Endodermal cell (in vitro differentiated cells): ENCODE data around the gene CTSL. TPM values are rescaled to one million over a fixed set of nuclear protein-coding genes. Genes with fewer than 3 reads are reported as not detected.
A peak's percentile ranks its signal among the peaks of the same experiment; 100 is the strongest.

Experiments used
- DNase-seq: peaks from one replicate; pipeline ENCODE4 v3.0.0-alpha.2; 2017
- H3K27ac ChIP-seq: 2 replicates; pipeline ENCODE4 v1.5.1; 2013; ENCODE audit warnings: mild to moderate bottlenecking, low read depth, low read length, moderate library complexity
- H3K27me3 ChIP-seq: 2 replicates; pipeline ENCODE4 v1.6.1; 2013; ENCODE audit warnings: mild to moderate bottlenecking, low read length, moderate library complexity; ENCODE audit not compliant: insufficient read depth, control insufficient read depth, poor library complexity, severe bottlenecking
- H3K36me3 ChIP-seq: 2 replicates; pipeline ENCODE4 v1.7.0; 2013; ENCODE audit warnings: mild to moderate bottlenecking, low read length, moderate library complexity; ENCODE audit not compliant: control insufficient read depth, insufficient read depth
- H3K4me1 ChIP-seq: one replicate; pipeline ENCODE4 v1.7.0; 2013; ENCODE audit warnings: low read length; ENCODE audit not compliant: control insufficient read depth, insufficient read depth
- H3K4me3 ChIP-seq: 2 replicates; pipeline ENCODE4 v1.5.1; 2013; ENCODE audit warnings: mild to moderate bottlenecking, low read length, moderate library complexity
- H3K9ac ChIP-seq: 2 replicates; pipeline ENCODE4 v1.6.1; 2013; ENCODE audit warnings: mild to moderate bottlenecking, low read length, moderate library complexity; ENCODE audit not compliant: poor library complexity, severe bottlenecking; ENCODE audit errors: extremely low read depth
- H3K9me3 ChIP-seq: 2 replicates; pipeline ENCODE4 v1.6.1; 2013; ENCODE audit warnings: mild to moderate bottlenecking, low read length, moderate library complexity; ENCODE audit not compliant: control insufficient read depth
- H3K27ac Mint-ChIP-seq: 2 replicates; pipeline ENCODE4 v1.8.0; 2020; ENCODE audit warnings: mixed read lengths
- H3K27me3 Mint-ChIP-seq: 2 replicates; pipeline ENCODE4 v1.8.0; 2021; ENCODE audit warnings: mild to moderate bottlenecking, mixed read lengths; ENCODE audit not compliant: insufficient read depth
- H3K36me3 Mint-ChIP-seq: 2 replicates; pipeline ENCODE4 v1.8.0; 2020; ENCODE audit warnings: low read depth, mixed read lengths
- H3K4me1 Mint-ChIP-seq: 2 replicates; pipeline ENCODE4 v1.8.0; 2020; ENCODE audit warnings: mixed read lengths
- H3K4me3 Mint-ChIP-seq: 2 replicates; pipeline ENCODE4 v1.8.0; 2020; ENCODE audit warnings: mild to moderate bottlenecking, moderate library complexity, mixed read lengths
- H3K9me3 Mint-ChIP-seq: 2 replicates; pipeline ENCODE4 v1.8.0; 2020; ENCODE audit warnings: mild to moderate bottlenecking, mixed read lengths
- WGBS, 2 experiments: methylation state at CpG; one replicate each; pipeline versions ENCODE4 v1.1.5 to v1.1.7; 2013; ENCODE audit warnings: missing lambda C conversion rate in 2 of 2, mixed read lengths in 1 of 2; ENCODE audit not compliant: insufficient coverage in 1 of 2, insufficient read length in 1 of 2; 5-methylcytosine and 5-hydroxymethylcytosine counted together
- total RNA-seq, 2 donors: library from RNA; stranded (reverse); fragmentation: NEBNext Ultra II Directional in 1 of 2; extraction: Animal tissue kit (Norgen Biotek cat#: 25700) in 1 of 2; gene quantifications; 2 replicates in 1 of 2; 3 replicates in 1 of 2; pipeline ENCODE4 v1.2.1, GENCODE V29; 2021
- TF ChIP-seq, protein P1 (sequence below): fragments of 200-600 bp; sonication (generic); conservative IDR thresholded peaks from 2 replicates; pipeline ENCODE4 v1.5.0; 2021; ENCODE audit warnings: antibody characterized with exemption, mild to moderate bottlenecking

Gene CTSL
- total RNA-seq, 2 donors from 2014 or later = 81.2 to 131 TPM

DNA sequence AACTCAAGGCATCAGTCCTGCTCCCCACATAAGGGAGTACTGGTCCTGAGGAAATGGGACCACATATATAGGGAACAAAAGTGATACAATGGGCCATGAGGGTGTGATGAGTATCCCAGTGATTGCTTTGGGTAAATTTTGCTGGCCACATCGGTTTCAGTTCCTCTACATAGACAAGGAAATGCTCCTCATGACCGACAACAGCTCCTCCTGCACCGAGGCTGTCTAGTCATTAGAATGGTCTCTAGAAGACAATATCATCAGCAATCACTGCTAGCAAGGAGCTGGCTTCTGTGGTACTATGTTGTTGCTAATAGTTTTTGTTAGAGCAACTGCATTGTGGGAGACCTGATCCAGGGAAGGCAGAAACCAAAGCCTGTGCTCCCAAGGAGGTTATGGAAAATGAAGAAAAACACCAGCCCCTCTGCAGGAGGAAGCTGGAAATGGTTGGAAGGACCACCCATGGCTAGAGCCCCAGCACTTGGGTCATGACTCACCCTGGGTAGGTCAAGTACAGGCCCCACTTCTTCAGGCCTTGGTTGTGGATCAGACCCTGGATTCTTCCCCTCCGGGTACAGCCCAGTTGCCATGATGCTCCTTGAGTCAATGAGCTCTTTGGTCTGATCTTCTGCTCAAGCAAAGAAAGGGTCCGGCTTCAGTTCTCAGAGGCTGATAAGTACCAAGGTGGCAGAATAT lies 3.4 kb upstream of the CTSL start:
- Mint-ChIP-seq H3K4me1 (peaks cover 4% of the 10 kb centered on the region), H3K27me3 (peaks cover 46% of the 10 kb centered on the region), H3K4me3 (no peak overlapping the region), H3K36me3 (no peaks in the 10 kb centered on the region), H3K9me3 (no peaks in the 10 kb centered on the region), H3K27ac (no peak overlapping the region)
- H3K27me3 ChIP-seq = peaks cover 10% of the 10 kb centered on the region
- H3K4me3 ChIP-seq = no peak overlapping the region
- 90 to 91% methylated on average over 5 of the region's 5 CpGs for WGBS, 2 experiments
- H3K27ac ChIP-seq = no peak overlapping the region
- no peaks in the 10 kb centered on the region for H3K9me3 ChIP-seq
- peaks cover under 1% of the 10 kb centered on the region for H3K36me3 ChIP-seq
- no peak overlapping the region for H3K9ac ChIP-seq
- TF ChIP-seq, protein P1, sequence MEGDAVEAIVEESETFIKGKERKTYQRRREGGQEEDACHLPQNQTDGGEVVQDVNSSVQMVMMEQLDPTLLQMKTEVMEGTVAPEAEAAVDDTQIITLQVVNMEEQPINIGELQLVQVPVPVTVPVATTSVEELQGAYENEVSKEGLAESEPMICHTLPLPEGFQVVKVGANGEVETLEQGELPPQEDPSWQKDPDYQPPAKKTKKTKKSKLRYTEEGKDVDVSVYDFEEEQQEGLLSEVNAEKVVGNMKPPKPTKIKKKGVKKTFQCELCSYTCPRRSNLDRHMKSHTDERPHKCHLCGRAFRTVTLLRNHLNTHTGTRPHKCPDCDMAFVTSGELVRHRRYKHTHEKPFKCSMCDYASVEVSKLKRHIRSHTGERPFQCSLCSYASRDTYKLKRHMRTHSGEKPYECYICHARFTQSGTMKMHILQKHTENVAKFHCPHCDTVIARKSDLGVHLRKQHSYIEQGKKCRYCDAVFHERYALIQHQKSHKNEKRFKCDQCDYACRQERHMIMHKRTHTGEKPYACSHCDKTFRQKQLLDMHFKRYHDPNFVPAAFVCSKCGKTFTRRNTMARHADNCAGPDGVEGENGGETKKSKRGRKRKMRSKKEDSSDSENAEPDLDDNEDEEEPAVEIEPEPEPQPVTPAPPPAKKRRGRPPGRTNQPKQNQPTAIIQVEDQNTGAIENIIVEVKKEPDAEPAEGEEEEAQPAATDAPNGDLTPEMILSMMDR = no peak
- H3K4me1 ChIP-seq = no peaks in the 10 kb centered on the region
- DNase-seq = no peak

DNA sequence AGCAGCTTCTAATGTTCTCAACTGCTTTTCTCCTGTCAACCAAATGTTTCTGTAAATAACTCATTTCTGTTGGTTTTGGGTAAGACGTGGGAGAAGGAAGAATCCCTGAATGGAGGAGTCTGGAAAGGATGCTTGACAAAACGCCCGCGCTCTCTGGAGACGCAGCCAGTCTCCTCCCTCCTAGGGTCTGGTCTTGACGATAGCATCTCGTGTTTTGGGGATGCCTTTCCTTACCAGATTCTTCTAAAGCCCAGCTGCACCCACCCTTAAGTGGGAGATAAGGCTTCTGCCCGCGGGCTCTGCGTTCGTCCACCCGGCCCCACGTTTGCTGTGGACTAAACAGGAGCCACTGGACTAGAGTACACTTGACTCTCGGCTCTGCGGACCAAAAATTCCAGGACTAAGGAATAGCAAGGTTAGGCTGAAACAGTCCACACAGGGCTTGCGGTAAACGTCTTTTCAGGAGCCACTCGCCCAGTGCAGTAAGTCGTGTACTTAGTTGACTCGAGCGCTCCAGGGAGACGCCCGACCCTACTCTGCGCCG lies 491 bp upstream of the CTSL start:
- no peaks in the 10 kb centered on the region for H3K9me3 Mint-ChIP-seq
- H3K4me3 ChIP-seq = peak overlapping the region; percentile 87
- TF ChIP-seq, protein P1 = no peak
- H3K27ac Mint-ChIP-seq = peak overlapping the region; percentile 96
- H3K9ac ChIP-seq = peak overlapping the region; percentile 75
- WGBS, 2 experiments = 2 to 3% methylated on average over 19 to 25 of the region's 25 CpGs
- peaks cover 26% of the 10 kb centered on the region for H3K36me3 ChIP-seq
- peak overlapping the region; percentile 82 for H3K4me3 Mint-ChIP-seq
- H3K27me3 Mint-ChIP-seq = peaks cover 37% of the 10 kb centered on the region
- H3K9me3 ChIP-seq = no peaks in the 10 kb centered on the region
- no peak overlapping the region for H3K27ac ChIP-seq
- peaks cover 8% of the 10 kb centered on the region for H3K27me3 ChIP-seq
- peaks cover 2% of the 10 kb centered on the region for H3K4me1 Mint-ChIP-seq
- H3K36me3 Mint-ChIP-seq = peaks cover 21% of the 10 kb centered on the region
- DNase-seq = no peak
- H3K4me1 ChIP-seq = no peaks in the 10 kb centered on the region

DNA sequence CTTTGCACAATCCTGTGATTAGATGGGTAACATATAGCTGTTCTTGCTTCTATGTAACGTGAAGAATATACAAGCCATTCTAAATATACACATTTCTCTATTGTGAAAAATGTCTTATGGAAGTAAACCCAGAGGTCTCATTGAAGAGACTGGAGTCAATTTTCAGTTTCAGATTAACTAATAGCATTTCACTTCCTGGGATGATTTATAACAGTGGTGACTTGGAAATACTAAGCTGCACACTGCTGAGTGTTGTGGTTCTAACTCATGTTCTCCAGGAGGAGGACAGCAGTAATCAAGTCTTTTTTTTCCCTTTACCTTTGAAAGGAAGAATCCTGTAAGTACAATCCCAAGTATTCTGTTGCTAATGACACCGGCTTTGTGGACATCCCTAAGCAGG lies 3.3 kb downstream of the CTSL start:
- H3K27ac Mint-ChIP-seq = no peak overlapping the region
- Histone ChIP-seq H3K27ac (no peak overlapping the region), H3K4me3 (no peak overlapping the region), H3K9ac (no peak overlapping the region), H3K9me3 (no peaks in the 10 kb centered on the region), H3K27me3 (no peaks in the 10 kb centered on the region), H3K4me1 (no peaks in the 10 kb centered on the region), H3K36me3 (peaks cover 29% of the 10 kb centered on the region)
- DNase-seq = no peak
- TF ChIP-seq, protein P1 = no peak
- H3K4me1 Mint-ChIP-seq = peaks cover 2% of the 10 kb centered on the region
- 96 to 100% methylated on average over 1 to 2 of the region's 2 CpGs for WGBS, 2 experiments
- no peaks in the 10 kb centered on the region for H3K9me3 Mint-ChIP-seq
- no peak overlapping the region for H3K4me3 Mint-ChIP-seq
- H3K27me3 Mint-ChIP-seq = peaks cover 12% of the 10 kb centered on the region
- peaks cover 30% of the 10 kb centered on the region for H3K36me3 Mint-ChIP-seq
